ENCODE data around the gene MICU1.
"Not testable (repeated sequence)": the region's sequence is repeated elsewhere in the genome, so short reads cannot be mapped to it uniquely, and the experiment has no call there.

MICU1 gene

GRCh38 chr10:72455889-72456595, 169.8 kb downstream of the MICU1 start:
- H3K4me1 Mint-ChIP-seq (ENCODE audit: low read depth): no peaks in the 10 kb centered on the region
- no peaks in the 10 kb centered on the region for H3K27me3 Mint-ChIP-seq (ENCODE audit: low read depth)
- no peak overlapping the region for H3K27ac Mint-ChIP-seq
- H3K36me3 Mint-ChIP-seq (ENCODE audit: low read depth): no peaks in the 10 kb centered on the region
- H3K9me3 Mint-ChIP-seq: no peaks in the 10 kb centered on the region
- H3K4me3 Mint-ChIP-seq: no peak overlapping the region

DNA sequence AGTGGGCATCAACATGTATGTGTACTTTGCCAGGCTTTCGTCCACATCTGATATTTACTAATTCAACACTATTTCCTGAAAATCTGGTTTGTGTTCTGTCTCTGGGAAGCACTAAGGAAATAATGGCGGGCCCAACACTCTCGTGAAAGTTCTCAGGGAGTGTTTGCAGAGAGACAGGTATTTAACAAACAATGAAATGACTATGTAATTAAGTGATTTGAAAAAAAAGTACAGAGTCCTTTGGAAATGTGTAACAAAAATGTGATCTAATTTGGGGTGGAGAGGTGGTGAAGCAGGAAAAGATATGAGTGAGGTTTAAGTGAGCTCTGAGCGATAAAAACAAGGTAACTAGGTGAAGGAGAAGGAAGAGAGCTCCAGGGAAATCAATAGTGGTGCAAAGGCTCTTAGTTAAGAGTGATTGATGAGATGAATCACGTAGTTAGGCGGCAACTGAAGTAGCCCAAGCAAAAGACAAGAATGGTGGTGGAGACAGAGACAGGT, 175.9 kb downstream of the MICU1 start:
- Mint-ChIP-seq H3K9me3 (no peaks in the 10 kb centered on the region), H3K4me1 (ENCODE audit: low read depth) (no peaks in the 10 kb centered on the region), H3K27me3 (ENCODE audit: low read depth) (no peaks in the 10 kb centered on the region), H3K27ac (no peak overlapping the region), H3K36me3 (ENCODE audit: low read depth) (no peaks in the 10 kb centered on the region), H3K4me3 (no peak overlapping the region)

- Mint-ChIP-seq H3K27ac (no peak overlapping the region), H3K4me1 (ENCODE audit: low read depth) (no peaks in the 10 kb centered on the region), H3K9me3 (no peaks in the 10 kb centered on the region), H3K36me3 (ENCODE audit: low read depth) (no peaks in the 10 kb centered on the region), H3K27me3 (ENCODE audit: low read depth) (no peaks in the 10 kb centered on the region), H3K4me3 (no peak overlapping the region)
Observed at GRCh38 chr10:72445851-72446250, 180.0 kb downstream of the MICU1 start.

DNA sequence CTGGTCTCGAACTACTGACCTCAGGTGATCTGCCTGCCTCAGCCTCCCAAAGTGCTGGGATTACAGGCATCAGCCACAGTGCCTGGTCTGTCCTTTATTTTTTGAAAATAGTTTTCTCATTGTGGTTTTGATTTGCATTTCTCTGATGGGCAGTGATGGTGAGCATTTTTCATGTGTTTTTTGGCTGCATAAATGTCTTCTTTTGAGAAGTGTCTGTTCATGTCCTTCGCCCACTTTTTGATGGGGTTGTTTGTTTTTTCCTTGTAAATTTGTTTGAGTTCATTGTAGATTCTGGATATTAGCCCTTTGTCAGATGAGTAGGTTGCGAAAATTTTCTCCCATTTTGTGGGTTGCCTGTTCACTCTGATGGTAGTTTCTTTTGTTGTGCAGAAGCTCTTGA, 182.9 kb downstream of the MICU1 start:
- H3K4me1 Mint-ChIP-seq (ENCODE audit: low read depth); H3K27me3 Mint-ChIP-seq (ENCODE audit: low read depth); H3K36me3 Mint-ChIP-seq (ENCODE audit: low read depth); H3K27ac Mint-ChIP-seq; H3K9me3 Mint-ChIP-seq; H3K4me3 Mint-ChIP-seq: not testable (repeated sequence)

- no peaks in the 10 kb centered on the region for H3K9me3 Mint-ChIP-seq
- H3K36me3 Mint-ChIP-seq (ENCODE audit: low read depth): peaks cover 1% of the 10 kb centered on the region
Observed at GRCh38 chr10:72435570-72435969, 190.3 kb downstream of the MICU1 start.

GRCh38 chr10:72430936-72431335, 194.9 kb downstream of the MICU1 start:
- H3K4me3 Mint-ChIP-seq; H3K4me1 Mint-ChIP-seq (ENCODE audit: low read depth); H3K9me3 Mint-ChIP-seq; H3K36me3 Mint-ChIP-seq (ENCODE audit: low read depth); H3K27me3 Mint-ChIP-seq (ENCODE audit: low read depth); H3K27ac Mint-ChIP-seq: not testable (repeated sequence)

More at GRCh38 chr10:72435570-72435969, 190.3 kb downstream of the MICU1 start:
- H3K27me3 Mint-ChIP-seq (ENCODE audit: low read depth): no peaks in the 10 kb centered on the region
- no peak overlapping the region for H3K4me3 Mint-ChIP-seq
- H3K4me1 Mint-ChIP-seq (ENCODE audit: low read depth): no peaks in the 10 kb centered on the region
- H3K27ac Mint-ChIP-seq: no peak overlapping the region

DNA sequence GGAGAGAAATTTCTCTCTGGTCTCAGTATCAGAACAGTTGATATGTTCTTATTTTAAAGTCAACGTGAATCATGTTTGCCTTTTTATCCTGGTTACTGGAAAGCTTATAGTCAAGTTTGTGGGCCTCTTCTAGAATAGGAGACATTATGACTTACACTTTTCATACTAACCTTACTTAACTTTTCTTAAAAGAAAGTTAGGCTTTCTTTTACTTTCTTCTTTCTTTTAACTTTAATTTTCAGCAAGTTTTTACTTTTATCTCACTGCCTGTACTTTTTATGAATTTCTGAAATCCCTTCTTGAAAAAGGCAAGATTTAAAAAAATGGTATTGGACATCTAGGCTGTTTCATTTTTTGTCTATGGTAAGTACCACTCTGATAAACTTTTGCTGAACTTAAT, 195.9 kb downstream of the MICU1 start:
- Mint-ChIP-seq H3K4me3 (no peak overlapping the region), H3K27me3 (ENCODE audit: low read depth) (no peaks in the 10 kb centered on the region), H3K9me3 (no peaks in the 10 kb centered on the region), H3K4me1 (ENCODE audit: low read depth) (no peaks in the 10 kb centered on the region), H3K27ac (no peak overlapping the region), H3K36me3 (ENCODE audit: low read depth) (no peaks in the 10 kb centered on the region)

DNA sequence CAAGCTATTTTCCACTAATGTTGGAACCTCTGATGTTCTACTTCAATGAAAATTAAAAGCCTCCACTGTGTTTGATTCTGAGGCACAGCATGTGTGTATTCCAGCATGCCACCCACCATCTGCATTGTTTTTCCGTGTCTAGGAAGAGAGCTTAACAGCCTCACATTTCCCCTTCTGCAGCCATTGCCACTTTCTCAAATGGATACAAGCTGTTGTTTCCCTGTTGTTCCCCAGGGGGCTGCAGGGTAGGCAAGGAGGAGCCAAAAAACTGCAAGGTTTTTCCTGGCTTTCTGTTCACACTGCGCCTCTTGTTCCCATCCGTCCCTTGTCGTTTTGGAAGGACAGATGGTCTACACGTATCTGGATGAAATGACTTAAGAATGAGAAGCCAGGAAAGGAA, 198.9 kb downstream of the MICU1 start:
- H3K27me3 Mint-ChIP-seq (ENCODE audit: low read depth): no peaks in the 10 kb centered on the region
- peaks cover 8% of the 10 kb centered on the region for H3K9me3 Mint-ChIP-seq
- no peaks in the 10 kb centered on the region for H3K4me1 Mint-ChIP-seq (ENCODE audit: low read depth)
- no peak overlapping the region for H3K4me3 Mint-ChIP-seq
- no peak overlapping the region for H3K27ac Mint-ChIP-seq
- peaks cover 9% of the 10 kb centered on the region for H3K36me3 Mint-ChIP-seq (ENCODE audit: low read depth)

GRCh38 chr10:72425133-72425532, 200.7 kb downstream of the MICU1 start:
- Mint-ChIP-seq H3K27me3 (ENCODE audit: low read depth) (no peaks in the 10 kb centered on the region), H3K36me3 (ENCODE audit: low read depth) (peaks cover 14% of the 10 kb centered on the region), H3K4me3 (no peak overlapping the region), H3K4me1 (ENCODE audit: low read depth) (no peaks in the 10 kb centered on the region), H3K27ac (no peak overlapping the region), H3K9me3 (peaks cover 8% of the 10 kb centered on the region)

DNA sequence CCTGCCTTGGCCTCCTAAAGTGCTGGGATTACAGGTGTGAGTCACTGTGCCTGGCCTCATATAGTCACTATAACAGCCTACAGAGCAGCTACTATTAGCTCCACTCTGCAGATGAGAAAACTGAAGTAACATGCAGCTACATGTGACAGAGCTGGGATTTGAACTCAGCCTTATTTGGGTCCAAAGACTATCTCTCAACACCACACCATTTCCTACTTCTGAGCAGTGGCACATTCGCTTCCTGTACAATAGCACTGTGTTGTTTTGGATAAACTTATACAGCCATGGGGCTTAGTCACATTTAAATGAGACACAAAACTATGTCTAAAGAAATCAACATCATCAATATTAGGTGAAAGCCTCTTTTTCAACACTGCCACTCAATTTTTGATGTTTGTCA, 201.3 kb downstream of the MICU1 start:
- H3K4me1 Mint-ChIP-seq (ENCODE audit: low read depth): no peaks in the 10 kb centered on the region

DNA sequence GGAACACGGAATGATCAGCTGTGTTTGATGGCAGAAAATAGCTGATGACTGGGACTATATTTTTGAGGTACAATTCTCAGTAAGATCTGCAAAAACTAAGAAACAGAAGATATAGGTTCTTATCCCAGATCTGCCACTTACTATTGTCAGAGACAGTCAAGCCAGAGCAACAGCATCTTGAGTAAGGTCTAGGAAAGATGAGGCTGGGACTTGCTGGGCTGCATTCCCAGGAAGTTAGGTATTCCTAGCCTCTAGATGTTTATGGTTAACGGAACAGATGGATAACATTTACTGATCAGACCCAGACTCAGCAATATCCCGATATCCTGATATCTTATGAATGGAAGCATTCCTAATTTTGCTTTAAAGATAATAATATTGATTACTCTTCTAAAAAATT, 202.5 kb downstream of the MICU1 start:
- Mint-ChIP-seq H3K36me3 (ENCODE audit: low read depth) (peaks cover 18% of the 10 kb centered on the region), H3K27me3 (ENCODE audit: low read depth) (no peaks in the 10 kb centered on the region), H3K4me1 (ENCODE audit: low read depth) (no peaks in the 10 kb centered on the region), H3K4me3 (no peak overlapping the region), H3K9me3 (peaks cover 8% of the 10 kb centered on the region), H3K27ac (no peak overlapping the region)

More for the DNA sequence above, 201.3 kb downstream of the MICU1 start:
- no peak overlapping the region for H3K27ac Mint-ChIP-seq
- H3K4me3 Mint-ChIP-seq: no peak overlapping the region
- peaks cover 8% of the 10 kb centered on the region for H3K9me3 Mint-ChIP-seq
- H3K36me3 Mint-ChIP-seq (ENCODE audit: low read depth): peaks cover 18% of the 10 kb centered on the region
- H3K27me3 Mint-ChIP-seq (ENCODE audit: low read depth): no peaks in the 10 kb centered on the region

DNA sequence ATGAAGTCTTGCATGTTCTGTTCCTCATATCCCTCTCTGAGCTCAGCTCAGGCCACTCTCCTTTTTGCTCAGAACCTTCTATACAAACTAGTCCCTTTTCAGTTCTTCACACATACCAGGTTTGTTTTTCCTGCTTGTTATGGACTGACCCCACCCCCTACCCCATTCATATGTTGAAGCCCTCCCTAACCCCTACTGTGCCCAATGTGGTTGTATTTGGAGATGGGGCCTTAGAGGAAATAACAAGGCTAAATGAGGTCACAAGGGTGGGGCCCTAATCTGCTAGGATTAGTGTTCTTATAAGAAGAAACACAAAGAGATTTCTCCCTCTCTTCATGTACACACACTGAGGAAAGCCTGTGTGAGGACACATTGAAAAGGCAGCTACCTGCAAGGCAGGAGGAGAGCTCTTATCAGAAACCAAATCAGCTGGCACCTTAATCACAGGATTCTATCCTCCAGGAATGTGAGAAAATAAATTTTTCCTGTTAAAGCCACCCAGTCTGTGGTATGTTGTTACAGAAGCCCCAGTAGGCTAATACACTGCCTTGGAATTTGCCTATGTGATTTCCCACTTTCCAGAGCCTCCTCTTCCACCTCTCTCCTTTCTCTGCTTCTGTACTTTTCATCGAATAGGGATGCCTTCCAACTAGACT, 203.9 kb downstream of the MICU1 start:
- H3K9me3 Mint-ChIP-seq: peaks cover 8% of the 10 kb centered on the region
- H3K27ac Mint-ChIP-seq: no peak overlapping the region
- no peaks in the 10 kb centered on the region for H3K4me1 Mint-ChIP-seq (ENCODE audit: low read depth)
- H3K4me3 Mint-ChIP-seq: no peak overlapping the region
- no peaks in the 10 kb centered on the region for H3K27me3 Mint-ChIP-seq (ENCODE audit: low read depth)
- peaks cover 18% of the 10 kb centered on the region for H3K36me3 Mint-ChIP-seq (ENCODE audit: low read depth)

GRCh38 chr10:72419241-72419640, 206.6 kb downstream of the MICU1 start:
- Mint-ChIP-seq H3K27ac (no peak overlapping the region), H3K4me3 (no peak overlapping the region), H3K4me1 (ENCODE audit: low read depth) (no peaks in the 10 kb centered on the region), H3K36me3 (ENCODE audit: low read depth) (peaks cover 18% of the 10 kb centered on the region), H3K9me3 (peaks cover 8% of the 10 kb centered on the region), H3K27me3 (ENCODE audit: low read depth) (no peaks in the 10 kb centered on the region)

DNA sequence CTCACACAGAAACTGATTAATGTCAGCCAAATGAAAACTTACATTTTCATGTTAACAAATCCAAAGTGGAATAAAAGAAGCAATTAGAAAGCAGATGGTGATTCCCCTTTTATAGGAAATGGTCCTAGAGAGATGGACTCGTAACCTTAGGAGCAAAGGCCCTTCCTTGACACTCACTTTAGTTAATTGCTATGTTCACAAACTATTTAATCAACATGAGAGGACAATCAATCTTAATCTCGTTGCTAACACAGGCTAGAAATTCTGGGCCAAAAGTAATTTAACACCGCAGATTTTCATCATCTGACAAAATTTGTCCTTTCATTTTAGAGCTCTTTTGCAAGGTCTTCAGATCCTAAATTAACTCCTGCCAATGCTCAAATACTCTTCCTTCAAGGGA, 207.2 kb downstream of the MICU1 start:
- Mint-ChIP-seq H3K27me3 (ENCODE audit: low read depth) (no peaks in the 10 kb centered on the region), H3K36me3 (ENCODE audit: low read depth) (peaks cover 18% of the 10 kb centered on the region), H3K9me3 (peaks cover 8% of the 10 kb centered on the region), H3K4me3 (no peak overlapping the region), H3K4me1 (ENCODE audit: low read depth) (no peaks in the 10 kb centered on the region), H3K27ac (no peak overlapping the region)

GRCh38 chr10:72417971-72418370, 207.9 kb downstream of the MICU1 start:
- Mint-ChIP-seq H3K4me1 (ENCODE audit: low read depth) (no peaks in the 10 kb centered on the region), H3K4me3 (no peak overlapping the region), H3K27ac (no peak overlapping the region), H3K36me3 (ENCODE audit: low read depth) (peaks cover 16% of the 10 kb centered on the region), H3K27me3 (ENCODE audit: low read depth) (no peaks in the 10 kb centered on the region), H3K9me3 (peaks cover 6% of the 10 kb centered on the region)
